ENCODE data around the gene NSF.
A peak's percentile ranks its signal among the peaks of the same experiment; 100 is the strongest.

NSF gene

DNA sequence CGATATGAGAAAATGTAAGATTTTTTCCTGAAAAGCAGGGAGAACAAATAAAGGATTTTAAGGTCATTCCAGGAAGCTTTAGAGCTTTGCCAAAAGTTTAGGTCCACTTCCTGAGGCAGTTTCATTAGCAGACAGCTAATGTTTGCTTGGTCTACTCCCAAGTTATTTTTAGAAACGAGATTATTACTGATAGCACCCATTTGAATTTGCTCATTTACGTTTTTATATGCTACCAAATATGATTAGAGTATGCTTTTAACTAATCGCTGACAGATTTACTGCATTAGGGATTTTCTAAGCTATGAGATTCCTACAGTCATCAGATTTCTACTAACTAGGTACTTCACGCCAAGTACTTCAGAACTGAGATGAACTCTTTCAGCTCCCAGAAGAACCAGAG, 129.9 kb downstream of the NSF start:
- no peak overlapping the region for H3K4me3 ChIP-seq (ENCODE audit: low read depth, low read length)
- in situ Hi-C loops (cut with HindIII; ENCODE audit: low sequenced_read_pairs), result no loop called here
- no peak for DNase-seq (ENCODE audit: low read depth, low spot score)
- TF ChIP-seq, protein P1, sequence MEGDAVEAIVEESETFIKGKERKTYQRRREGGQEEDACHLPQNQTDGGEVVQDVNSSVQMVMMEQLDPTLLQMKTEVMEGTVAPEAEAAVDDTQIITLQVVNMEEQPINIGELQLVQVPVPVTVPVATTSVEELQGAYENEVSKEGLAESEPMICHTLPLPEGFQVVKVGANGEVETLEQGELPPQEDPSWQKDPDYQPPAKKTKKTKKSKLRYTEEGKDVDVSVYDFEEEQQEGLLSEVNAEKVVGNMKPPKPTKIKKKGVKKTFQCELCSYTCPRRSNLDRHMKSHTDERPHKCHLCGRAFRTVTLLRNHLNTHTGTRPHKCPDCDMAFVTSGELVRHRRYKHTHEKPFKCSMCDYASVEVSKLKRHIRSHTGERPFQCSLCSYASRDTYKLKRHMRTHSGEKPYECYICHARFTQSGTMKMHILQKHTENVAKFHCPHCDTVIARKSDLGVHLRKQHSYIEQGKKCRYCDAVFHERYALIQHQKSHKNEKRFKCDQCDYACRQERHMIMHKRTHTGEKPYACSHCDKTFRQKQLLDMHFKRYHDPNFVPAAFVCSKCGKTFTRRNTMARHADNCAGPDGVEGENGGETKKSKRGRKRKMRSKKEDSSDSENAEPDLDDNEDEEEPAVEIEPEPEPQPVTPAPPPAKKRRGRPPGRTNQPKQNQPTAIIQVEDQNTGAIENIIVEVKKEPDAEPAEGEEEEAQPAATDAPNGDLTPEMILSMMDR (IDR thresholded peaks at IDR 0.05; ENCODE audit: low read depth, low read length), result no peak

DNA sequence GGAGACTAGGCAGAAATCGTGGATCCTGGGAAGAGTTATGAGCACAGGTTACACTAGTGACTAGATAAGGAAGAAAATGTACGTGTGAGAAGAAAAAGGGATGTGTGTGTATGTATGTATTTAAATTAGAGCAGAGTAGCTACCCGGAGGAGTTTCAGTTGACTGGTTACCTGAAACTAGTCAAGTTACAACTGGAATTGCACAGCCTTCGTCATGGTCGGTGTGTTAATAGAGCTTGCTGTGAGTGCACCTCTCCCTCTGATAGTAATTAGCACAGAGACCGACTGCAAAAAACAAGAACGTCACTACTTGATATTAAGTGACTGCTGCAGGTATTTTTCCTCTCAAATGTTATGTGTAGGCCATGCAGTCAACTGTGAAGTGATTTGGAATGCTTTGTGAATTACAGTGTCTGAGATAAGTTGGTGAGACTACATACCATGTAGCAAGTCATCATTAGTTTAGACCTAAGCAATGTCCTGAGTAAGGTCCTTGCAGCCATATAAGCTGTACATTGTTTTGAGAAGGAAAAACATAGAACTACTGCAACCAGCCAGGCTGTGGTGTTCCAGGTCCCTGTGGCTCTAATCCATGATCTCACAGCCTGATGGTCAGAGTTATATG, 132.3 kb downstream of the NSF start:
- in situ Hi-C loops (cut with HindIII; ENCODE audit: low sequenced_read_pairs), result no loop called here
- TF ChIP-seq, protein P1 (IDR thresholded peaks at IDR 0.05; ENCODE audit: low read depth, low read length), result no peak
- H3K4me3 ChIP-seq (ENCODE audit: low read depth, low read length), result no peak overlapping the region
- DNase-seq (ENCODE audit: low read depth, low spot score), result peak; percentile 16

DNA sequence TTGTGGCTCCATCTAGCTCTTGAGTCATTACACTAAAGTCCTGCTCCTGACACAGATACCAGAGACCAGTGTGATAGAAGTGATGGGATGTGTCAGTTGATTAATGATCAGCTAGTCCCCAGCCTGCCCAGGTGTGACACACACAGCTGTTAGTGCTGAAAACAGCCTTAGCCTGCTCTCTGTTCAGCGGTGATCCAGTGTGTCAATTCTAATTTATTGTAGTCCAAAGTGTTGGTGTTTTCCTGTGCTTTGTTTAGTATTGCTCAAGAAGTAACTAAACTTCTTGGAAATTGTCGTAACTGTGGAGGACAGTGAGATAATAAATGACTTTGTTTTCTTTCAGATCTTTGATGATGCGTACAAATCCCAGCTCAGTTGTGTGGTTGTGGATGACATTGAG, 135.7 kb downstream of the NSF start:
- H3K4me3 ChIP-seq (ENCODE audit: low read depth, low read length), result no peak overlapping the region
- in situ Hi-C loops (cut with HindIII; ENCODE audit: low sequenced_read_pairs), result no loop called here
- TF ChIP-seq, protein P1 (IDR thresholded peaks at IDR 0.05; ENCODE audit: low read depth, low read length), result no peak
- no peak for DNase-seq (ENCODE audit: low read depth, low spot score)

DNA sequence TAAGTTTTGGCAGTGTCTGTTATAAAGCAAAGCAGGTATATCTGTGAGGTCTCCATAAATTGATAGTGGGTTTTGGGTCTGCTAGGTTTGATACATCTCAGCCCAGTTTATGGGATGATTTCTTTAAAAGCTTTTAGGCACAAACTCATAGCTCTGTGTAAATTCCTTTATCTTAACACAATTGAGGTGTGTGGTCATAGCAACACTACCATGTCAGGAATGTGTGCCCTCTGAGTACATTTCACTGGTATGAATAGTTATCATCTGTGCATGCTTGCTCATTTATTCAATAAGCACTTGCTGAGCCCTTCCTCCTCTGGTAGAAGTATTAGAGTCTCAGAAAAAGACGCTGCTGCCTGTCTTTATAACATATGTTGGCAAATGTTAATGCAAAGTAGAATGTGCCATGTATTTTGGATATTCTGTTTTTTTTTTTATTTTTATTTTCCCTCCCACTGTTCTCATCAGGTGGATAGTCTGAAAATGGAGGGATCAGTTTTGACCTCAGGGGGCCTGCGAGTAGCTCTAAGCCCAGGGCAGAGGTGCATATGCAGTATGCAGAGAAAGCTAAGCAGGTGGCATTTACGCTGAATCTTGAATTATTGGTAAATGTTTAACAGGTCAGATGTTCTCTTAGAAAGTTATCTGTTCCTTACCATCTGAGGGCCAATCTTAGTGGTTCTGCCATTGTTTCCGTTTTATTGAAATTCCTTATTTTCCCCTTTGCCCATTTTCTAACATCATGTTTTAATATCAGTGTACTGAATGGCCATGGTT, 137.3 kb downstream of the NSF start:
- DNase-seq (ENCODE audit: low read depth, low spot score), result peak; percentile 75

DNA sequence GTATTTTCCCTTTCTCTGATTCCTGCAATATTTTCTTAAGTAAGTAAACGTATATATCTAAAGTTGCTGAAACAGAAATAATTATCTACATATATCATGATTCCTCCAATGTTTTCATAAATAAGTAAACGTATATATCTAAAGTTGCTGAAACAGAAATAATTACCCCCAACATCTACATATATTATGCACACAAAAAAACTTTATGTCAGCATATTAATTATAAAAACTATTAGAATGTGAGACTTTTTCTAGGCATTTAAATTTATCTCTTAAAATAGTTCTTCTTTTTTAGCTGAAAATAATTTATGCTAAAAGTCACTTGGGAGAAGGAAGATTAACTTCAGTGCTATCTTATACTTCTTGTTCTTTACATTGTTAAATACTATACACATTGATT, 139.6 kb downstream of the NSF start:
- no peak for DNase-seq (ENCODE audit: low read depth, low spot score)
- TF ChIP-seq, protein P1 (IDR thresholded peaks at IDR 0.05; ENCODE audit: low read depth, low read length), result no peak
- H3K4me3 ChIP-seq (ENCODE audit: low read depth, low read length), result no peak overlapping the region
- in situ Hi-C loops (cut with HindIII; ENCODE audit: low sequenced_read_pairs), result no loop called here

More for the DNA sequence above, 137.3 kb downstream of the NSF start:
- in situ Hi-C loops (cut with HindIII; ENCODE audit: low sequenced_read_pairs), result no loop called here
- TF ChIP-seq, protein P1 (IDR thresholded peaks at IDR 0.05; ENCODE audit: low read depth, low read length), result no peak
- no peak overlapping the region for H3K4me3 ChIP-seq (ENCODE audit: low read depth, low read length)

DNA sequence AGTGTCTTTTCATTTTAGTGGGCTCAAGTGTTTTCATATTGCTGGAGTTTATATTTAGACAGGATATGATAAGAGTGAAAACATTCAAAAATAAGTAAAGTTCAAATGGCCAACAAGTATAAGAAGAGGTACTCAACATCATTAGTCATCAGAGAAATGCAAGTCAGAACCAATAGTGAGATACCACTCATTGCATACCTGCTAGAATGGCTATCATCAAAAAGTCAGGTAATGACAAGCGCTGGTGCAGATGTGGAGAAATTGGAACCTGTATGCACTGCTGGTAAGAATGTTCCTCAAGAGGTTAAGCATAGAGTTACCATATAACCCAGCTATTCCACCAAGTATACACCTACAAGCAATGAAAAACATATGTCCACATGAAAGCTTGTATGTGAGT, 140.2 kb downstream of the NSF start:
- in situ Hi-C loops (cut with HindIII; ENCODE audit: low sequenced_read_pairs), result no loop called here
- TF ChIP-seq, protein P1 (IDR thresholded peaks at IDR 0.05; ENCODE audit: low read depth, low read length), result no peak
- no peak for DNase-seq (ENCODE audit: low read depth, low spot score)
- no peak overlapping the region for H3K4me3 ChIP-seq (ENCODE audit: low read depth, low read length)

Data from astrocyte of the spinal cord (primary cell).